ENCODE results near the gene PIH1D1.

Gene PIH1D1

DNA sequence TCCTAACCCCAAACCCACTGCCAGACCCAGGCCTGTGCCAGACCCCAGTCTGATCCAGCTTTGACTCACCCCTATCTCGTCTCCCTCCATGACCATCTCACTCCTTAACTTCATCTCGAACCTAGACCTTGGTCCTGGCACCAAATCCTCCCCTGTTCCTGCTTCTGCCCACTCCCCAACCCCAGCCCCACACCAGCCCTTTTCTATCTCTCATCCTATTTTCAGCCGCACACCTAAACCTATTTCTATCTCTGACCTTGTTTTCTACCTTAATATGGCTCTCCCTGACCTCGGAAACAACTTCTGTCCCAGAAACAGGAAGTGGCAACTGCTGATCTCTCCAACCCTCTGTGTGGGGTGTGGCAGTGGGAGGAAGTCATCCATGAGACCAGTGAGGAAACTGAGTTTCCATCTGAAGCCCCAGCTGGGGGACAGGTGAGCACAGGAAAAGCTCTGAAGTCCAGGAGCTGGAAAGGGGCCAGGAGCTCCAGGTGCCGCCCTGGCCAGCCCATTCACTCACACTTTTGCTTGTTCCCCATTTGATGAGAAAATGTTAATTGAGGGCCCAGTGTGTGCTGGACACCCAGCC is 42.1 kb downstream of the PIH1D1 start:
- H3K4me3 ChIP-seq (ENCODE audit: low read depth, low read length), result no peak overlapping the region
- TF ChIP-seq, protein P1, sequence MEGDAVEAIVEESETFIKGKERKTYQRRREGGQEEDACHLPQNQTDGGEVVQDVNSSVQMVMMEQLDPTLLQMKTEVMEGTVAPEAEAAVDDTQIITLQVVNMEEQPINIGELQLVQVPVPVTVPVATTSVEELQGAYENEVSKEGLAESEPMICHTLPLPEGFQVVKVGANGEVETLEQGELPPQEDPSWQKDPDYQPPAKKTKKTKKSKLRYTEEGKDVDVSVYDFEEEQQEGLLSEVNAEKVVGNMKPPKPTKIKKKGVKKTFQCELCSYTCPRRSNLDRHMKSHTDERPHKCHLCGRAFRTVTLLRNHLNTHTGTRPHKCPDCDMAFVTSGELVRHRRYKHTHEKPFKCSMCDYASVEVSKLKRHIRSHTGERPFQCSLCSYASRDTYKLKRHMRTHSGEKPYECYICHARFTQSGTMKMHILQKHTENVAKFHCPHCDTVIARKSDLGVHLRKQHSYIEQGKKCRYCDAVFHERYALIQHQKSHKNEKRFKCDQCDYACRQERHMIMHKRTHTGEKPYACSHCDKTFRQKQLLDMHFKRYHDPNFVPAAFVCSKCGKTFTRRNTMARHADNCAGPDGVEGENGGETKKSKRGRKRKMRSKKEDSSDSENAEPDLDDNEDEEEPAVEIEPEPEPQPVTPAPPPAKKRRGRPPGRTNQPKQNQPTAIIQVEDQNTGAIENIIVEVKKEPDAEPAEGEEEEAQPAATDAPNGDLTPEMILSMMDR (conservative IDR thresholded peaks at IDR 0.05; ENCODE audit: low read depth, low read length), result no peak
- no peak for DNase-seq (ENCODE audit: low read depth)

DNA sequence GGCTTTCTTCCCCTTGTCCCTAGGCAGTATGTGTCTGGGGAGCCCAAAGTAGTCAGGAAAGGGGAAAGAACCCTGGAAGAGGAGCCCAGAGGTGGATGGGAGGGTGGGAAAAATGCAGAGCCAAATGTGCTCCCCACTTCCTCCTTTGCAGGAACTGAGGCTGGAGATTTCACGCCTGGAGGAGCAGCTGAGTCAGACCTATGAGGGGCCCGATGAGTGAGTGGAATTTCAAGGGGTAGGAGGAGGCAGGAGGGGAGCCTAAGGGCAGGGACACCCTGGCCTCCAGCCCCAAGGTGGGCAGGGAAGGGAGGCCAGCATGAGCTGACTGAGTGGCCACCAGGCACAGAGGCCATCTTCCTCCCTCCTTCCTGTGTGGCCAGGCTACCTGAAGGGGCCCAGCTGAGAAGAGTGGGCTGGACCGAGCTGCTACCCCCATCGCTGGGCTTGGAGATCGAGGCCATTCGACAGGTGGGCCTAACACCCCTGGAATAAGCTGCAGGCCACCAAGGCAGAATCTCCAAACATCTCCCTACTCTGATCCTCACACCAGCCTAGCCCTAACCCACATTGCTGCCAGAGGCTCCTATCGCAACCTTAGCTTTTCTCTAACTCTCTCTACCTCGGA is 42.7 kb downstream of the PIH1D1 start:
- no peak overlapping the region for H3K4me3 ChIP-seq (ENCODE audit: low read depth, low read length)
- TF ChIP-seq, protein P1 (conservative IDR thresholded peaks at IDR 0.05; ENCODE audit: low read depth, low read length), result no peak
- no peak for DNase-seq (ENCODE audit: low read depth)

DNA sequence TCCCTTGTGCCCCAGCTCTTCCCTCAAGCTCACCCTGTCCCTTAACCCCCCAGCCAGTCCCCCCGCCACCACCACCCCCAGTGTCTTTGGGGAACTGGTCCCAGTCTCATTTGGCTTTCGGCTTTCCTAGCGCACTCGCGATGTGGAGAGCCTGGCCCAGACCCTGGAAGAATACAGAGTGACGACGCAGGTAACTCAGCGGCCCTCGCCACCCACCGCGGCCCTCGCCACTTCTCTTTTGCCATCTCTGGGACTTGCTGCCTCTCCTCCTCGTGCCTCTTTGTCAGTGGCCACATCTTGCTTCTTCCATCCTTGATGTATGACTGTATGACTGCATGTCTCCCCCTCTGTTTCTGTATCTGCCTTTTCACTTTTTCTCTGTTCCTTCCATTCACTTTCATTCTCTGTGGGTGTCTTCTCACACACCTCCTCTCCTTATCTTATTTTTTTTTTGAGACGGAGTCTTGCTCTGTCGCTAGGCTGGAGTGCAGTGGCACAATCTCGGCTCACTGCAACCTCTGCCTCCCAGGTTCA is 44.1 kb downstream of the PIH1D1 start:
- no peak for DNase-seq (ENCODE audit: low read depth)
- no peak overlapping the region for H3K4me3 ChIP-seq (ENCODE audit: low read depth, low read length)
- TF ChIP-seq, protein P1 (conservative IDR thresholded peaks at IDR 0.05; ENCODE audit: low read depth, low read length), result no peak

DNA sequence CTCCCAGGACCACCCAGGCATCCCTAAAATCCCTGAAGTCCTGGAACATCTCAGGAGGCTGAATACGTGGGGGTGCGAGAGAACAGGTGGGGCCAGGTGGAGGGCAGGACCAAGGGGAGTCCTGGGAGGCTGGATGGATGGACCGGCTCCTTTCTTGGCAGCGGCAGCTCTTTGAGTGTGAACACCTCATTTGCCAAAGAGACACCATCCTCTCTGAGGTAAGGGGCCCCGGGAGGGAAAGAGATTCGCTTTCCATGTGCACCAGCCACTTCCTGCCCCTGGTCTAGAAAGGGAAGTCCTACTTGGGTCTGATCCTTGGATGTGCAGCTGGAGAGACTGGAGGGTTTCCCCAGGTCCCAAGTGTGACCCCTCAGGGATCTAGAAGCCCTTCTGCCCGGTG is 44.5 kb downstream of the PIH1D1 start:
- DNase-seq (ENCODE audit: low read depth), result no peak
- H3K4me3 ChIP-seq (ENCODE audit: low read depth, low read length), result no peak overlapping the region
- TF ChIP-seq, protein P1 (conservative IDR thresholded peaks at IDR 0.05; ENCODE audit: low read depth, low read length), result no peak

DNA sequence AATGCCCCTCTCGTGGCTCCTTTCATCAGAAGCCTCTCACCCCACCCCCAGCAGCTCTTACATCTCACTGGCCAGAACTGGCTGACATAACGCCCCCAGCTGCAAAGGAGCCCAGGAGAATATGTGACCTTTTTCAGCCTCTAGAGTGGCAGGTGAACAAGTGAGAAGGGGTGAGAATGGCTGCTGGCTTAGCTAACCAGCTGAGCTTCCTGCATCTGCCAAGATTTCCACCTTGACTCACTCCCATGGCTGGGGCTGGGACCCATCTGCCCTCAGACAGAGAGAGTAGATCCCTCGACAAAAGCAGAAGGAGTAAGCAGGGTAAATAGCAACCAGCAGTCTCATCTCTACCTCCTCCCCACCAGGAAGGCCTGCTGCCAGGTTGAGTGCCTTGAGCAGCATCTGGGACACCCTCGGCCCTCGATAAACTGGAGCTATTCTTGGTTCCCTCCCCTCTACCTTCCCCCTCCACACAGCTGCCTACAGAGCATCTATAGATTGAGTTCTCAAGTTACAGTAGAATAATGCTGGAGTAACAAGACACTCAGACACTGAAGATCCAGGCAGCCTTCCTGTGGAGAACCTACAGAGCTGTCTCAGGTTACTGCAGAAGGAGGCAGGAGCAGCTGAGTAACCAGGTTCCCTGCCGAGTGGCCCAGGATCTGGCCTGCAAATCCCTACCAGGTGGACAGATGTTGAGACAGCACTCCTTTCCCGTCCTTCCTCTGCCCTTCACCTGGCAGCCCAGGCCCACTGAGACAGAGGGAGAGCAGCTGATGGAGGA is 48.0 kb downstream of the PIH1D1 start:
- no peak overlapping the region for H3K4me3 ChIP-seq (ENCODE audit: low read depth, low read length)
- TF ChIP-seq, protein P1 (conservative IDR thresholded peaks at IDR 0.05; ENCODE audit: low read depth, low read length), result no peak
- DNase-seq (ENCODE audit: low read depth), result peak; percentile 86

DNA sequence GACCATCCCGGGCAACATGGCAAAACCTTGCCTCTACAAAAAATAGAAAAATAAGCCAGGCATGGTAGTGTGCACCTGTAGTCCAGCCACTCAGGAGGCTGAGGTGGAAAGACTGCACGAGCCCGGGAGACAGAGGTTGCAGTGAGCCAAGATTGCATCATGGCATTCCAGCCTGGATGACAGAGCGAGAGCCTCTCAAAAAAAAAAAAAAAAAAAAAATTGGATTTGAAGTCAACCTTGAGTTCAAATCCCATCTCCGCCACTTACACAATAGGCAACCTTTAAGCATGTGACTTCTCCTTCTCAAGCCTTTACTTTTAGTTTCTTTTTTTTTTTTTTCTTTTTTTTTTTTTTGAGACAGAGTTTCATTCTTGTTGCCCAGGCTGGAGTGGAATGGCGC is 51.6 kb downstream of the PIH1D1 start:
- DNase-seq (ENCODE audit: low read depth), result no peak
- TF ChIP-seq, protein P1 (conservative IDR thresholded peaks at IDR 0.05; ENCODE audit: low read depth, low read length), result no peak
- no peak overlapping the region for H3K4me3 ChIP-seq (ENCODE audit: low read depth, low read length)
